Stimulated activated CD4-positive, alpha-beta T cell treated with anti-CD3 and anti-CD28 coated beads, Interleukin-1b, Interleukin-23, amount 100 ng/mL, for 4 hours (primary cell): ENCODE data around the gene ANXA4.

Source experiments
- DNase-seq, 2 donors: peaks; one replicate each; pipeline ENCODE4 v3.0.0-alpha.2; 2020; ENCODE audit warnings: low read depth in 2 of 2

ANXA4 gene

GRCh38 chr2:69741575-69742321 lies at the start of gene ANXA4:
Gene ANXA4 (plus strand): TSS chr2:69742134. CDS start chr2:69781566, 39,432 bp downstream.
- peak; percentile 33 to 57 for DNase-seq

- no peak for DNase-seq
Observed at GRCh38 chr2:69692424-69692823, 49.5 kb upstream of the ANXA4 start.

- DNase-seq, result no peak
Observed at GRCh38 chr2:69693059-69693774, 48.7 kb upstream of the ANXA4 start.

GRCh38 chr2:69693775-69694450 lies 48.0 kb upstream of the ANXA4 start:
- DNase-seq, result no peak

GRCh38 chr2:69694894-69695849 lies 46.8 kb upstream of the ANXA4 start:
- DNase-seq, result no peak

- DNase-seq, result no peak
Observed at GRCh38 chr2:69695850-69696216, 46.1 kb upstream of the ANXA4 start.

- DNase-seq, result no peak
Observed at GRCh38 chr2:69700381-69700780, 41.6 kb upstream of the ANXA4 start.

- no peak for DNase-seq
Observed at GRCh38 chr2:69701100-69701945, 40.6 kb upstream of the ANXA4 start.

GRCh38 chr2:69703189-69703588 lies 38.7 kb upstream of the ANXA4 start:
- no peak for DNase-seq

GRCh38 chr2:69704446-69704845 lies 37.5 kb upstream of the ANXA4 start:
- DNase-seq, result no peak

GRCh38 chr2:69709290-69709689 lies 32.6 kb upstream of the ANXA4 start:
- no peak for DNase-seq

GRCh38 chr2:69711971-69712370 lies 30.0 kb upstream of the ANXA4 start:
- DNase-seq, result no peak

GRCh38 chr2:69714024-69714423 lies 27.9 kb upstream of the ANXA4 start:
- no peak for DNase-seq

GRCh38 chr2:69714539-69715220 lies 27.3 kb upstream of the ANXA4 start:
- DNase-seq, result peak; percentile 84 to 88

GRCh38 chr2:69715964-69716363 lies 26.0 kb upstream of the ANXA4 start:
- DNase-seq, result no peak

GRCh38 chr2:69716555-69717120 lies 25.3 kb upstream of the ANXA4 start:
- DNase-seq, result no peak

- no peak for DNase-seq
Observed at GRCh38 chr2:69717186-69717585, 24.7 kb upstream of the ANXA4 start.

- no peak for DNase-seq
Observed at GRCh38 chr2:69717861-69718273, 24.1 kb upstream of the ANXA4 start.

- no peak for DNase-seq
Observed at GRCh38 chr2:69718338-69718965, 23.5 kb upstream of the ANXA4 start.
